GM18867 (cell line): ENCODE data around the gene FAM151B.
"Not testable (repeated sequence)": the region's sequence is repeated elsewhere in the genome, so short reads cannot be mapped to it uniquely, and the experiment has no call there.

ENCODE experiments used
- ATAC-seq: cut with Tn5 transposase; IDR thresholded peaks from one replicate; pipeline ENCODE4 v1.9.1; 2021; ENCODE audit warnings: mild to moderate bottlenecking, moderate library complexity; ENCODE audit not compliant: unreplicated experiment

FAM151B gene, protein sequence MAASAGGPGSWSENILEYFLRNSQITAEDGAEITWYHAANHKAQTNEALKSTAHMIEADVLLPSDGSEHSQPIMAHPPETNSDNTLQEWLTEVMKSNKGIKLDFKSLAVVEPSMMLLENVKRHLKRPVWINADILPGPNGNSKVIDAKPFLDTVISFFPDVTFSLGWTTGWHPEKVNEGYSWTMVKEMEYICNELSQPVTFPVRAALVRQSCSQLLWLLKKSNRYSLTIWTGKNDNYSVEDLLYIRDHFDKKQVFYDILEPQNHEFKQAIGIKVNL

GRCh38 chr5:80487829-80488721 lies at the start of gene FAM151B:
TSS of gene FAM151B (plus strand) at chr5:80488100. CDS start at chr5:80488124, 24 bp downstream.
- ATAC-seq: peak; percentile 96

- no peak for ATAC-seq
Observed at GRCh38 chr5:80438739-80439138, 49.2 kb upstream of the FAM151B start.

DNA sequence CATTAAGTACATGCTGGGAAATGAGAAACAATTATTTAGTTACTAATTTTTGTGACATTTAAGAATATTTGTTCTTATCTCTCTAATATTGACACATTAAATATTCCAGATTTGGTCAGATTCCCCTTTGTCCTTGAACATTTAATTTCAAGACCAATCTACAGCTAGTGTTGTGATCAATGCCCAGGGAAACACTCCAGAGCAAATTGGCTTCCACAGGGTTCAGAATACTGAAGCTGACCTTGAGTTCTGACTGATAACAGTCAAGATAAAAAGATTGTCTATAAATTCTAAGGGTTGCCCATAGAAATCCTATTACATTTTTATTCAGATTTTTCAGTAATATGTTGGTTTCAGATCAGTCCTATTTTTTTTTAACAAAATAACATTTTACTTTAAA lies 48.7 kb upstream of the FAM151B start:
- ATAC-seq: no peak

- ATAC-seq: no peak
Observed at GRCh38 chr5:80442742-80443141, 45.2 kb upstream of the FAM151B start.

GRCh38 chr5:80453366-80453765 lies 34.5 kb upstream of the FAM151B start:
- ATAC-seq: no peak

- ATAC-seq: no peak
Observed at GRCh38 chr5:80463269-80463668, 24.6 kb upstream of the FAM151B start.

- ATAC-seq: no peak
Observed at GRCh38 chr5:80466669-80467485, 21.0 kb upstream of the FAM151B start.

- ATAC-seq: no peak
Observed at GRCh38 chr5:80468131-80468530, 19.8 kb upstream of the FAM151B start.

DNA sequence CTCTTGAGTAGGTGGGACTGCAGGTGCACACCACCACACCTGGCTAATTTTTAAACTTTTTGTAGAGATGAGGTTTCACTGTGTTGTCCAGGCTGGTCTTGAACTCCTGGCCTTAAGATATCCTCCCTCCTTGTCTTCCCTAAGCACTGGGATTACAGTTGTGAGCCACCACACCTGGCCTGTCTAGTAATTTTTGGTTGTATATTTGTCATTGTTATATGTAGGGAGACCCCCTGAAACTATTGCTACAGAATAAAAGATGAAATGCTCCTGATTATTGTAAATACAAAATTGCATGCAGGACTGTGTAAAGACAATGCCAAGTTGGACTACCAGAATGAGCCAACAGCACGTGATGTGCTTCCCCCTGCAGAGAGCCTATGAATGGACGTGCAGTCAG lies 17.3 kb upstream of the FAM151B start:
- not testable (repeated sequence) for ATAC-seq

DNA sequence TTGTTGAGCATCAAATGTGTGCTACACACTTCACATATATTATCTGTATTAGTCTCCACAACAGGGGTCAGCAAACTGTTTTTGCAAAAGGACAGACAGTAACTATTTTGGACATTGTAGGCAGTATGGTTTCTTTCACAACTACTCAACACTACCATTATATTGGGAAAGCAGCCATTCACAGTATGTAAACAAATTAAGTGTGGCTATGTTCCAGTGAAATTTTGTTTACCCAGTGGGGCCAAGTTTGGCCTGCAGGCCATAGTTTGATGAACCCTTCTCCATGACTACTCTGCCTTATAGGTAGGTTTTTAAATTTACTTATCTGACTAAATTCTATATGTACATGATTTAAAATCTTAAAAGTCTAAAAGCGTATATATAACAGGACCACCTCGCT lies 13.0 kb upstream of the FAM151B start:
- no peak for ATAC-seq

GRCh38 chr5:80479713-80480112 lies 8.2 kb upstream of the FAM151B start:
- no peak for ATAC-seq

- ATAC-seq: no peak
Observed at GRCh38 chr5:80480354-80480753, 7.5 kb upstream of the FAM151B start.

DNA sequence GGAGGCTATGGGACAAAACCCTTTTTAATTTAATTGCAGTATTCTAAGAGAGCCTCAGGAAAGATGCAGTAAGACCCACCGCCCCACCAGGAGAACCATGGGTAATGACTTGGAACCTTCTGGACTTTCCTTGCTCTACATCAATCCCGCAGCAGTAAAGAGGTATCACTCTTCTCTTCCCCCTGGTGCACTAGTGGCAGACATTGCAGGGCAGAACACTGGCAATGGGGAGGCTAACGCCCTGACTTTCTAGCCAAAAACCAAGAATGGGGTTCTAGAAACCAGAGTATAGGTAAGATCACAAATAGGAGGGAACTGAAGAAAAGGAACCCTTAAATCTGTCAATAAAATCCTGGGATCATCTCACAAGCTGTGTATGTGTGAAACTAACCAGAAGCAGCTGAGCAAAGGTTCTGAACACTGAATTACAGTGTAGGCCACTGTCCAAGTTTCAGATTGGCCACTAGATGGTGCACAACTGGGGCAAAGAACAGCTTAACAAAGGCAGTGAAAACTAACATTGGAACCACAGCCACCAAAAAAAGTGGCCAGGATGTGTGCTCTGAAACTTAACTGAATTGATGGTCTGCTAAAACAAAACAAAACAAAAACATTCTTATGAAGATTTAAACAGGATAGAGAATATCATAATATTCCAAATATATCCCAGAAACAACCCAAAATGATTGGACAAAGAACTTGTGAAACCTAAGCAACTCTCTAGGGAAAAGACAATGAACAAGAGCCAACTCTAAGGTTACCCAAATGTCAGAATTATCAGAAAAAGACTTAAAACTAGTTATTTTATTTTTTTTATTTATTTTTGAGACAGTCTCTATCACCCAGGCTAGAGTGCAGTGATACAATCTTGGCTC lies 6.6 kb upstream of the FAM151B start:
- peak; percentile 82 for ATAC-seq

DNA sequence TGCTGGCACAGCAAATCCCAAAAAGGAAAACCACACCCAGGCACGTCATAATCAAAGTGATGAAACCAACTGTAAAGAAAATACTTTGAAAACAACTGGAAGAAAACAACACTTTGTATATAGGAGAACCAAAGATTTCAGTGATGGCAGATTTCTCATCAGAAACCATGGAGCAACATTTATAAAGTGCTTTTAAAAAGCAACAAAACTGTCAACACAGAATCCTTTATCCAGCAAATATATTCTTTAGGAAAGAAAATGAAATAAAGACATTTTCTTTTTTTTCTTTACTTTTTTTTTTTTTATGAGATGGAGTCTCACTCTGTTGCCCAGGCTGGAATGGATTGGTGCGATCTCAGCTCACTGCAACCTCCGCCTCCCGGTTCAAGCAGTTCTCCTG lies 5.3 kb upstream of the FAM151B start:
- no peak for ATAC-seq

DNA sequence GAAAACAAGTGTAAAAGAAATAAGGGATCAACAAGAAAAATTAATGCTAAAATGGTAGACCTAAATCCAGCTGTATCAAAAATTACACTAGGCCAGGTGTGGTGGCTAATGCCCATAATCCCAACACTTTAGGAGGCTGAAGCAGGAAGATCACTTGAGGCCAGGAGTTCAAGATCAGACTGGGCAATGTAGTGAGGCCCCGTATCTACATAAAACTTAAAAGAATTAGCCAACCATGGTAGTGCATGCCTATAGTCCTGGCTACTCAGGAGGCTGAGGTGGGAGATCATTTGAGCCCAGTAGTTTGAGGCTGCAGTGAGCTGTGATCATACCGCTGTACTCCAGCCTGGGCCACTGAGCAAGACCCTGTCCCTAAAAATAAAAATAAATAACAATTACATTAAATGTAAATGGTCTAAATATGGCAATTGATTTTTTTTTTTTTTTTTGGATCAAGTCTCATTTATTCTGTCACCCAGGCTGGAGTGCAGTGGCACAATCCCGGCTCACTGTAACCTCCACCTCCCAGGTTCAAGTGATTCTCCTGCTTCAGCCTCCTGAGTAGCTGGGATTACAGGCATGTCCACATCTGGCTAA lies 4.2 kb upstream of the FAM151B start:
- no peak for ATAC-seq

DNA sequence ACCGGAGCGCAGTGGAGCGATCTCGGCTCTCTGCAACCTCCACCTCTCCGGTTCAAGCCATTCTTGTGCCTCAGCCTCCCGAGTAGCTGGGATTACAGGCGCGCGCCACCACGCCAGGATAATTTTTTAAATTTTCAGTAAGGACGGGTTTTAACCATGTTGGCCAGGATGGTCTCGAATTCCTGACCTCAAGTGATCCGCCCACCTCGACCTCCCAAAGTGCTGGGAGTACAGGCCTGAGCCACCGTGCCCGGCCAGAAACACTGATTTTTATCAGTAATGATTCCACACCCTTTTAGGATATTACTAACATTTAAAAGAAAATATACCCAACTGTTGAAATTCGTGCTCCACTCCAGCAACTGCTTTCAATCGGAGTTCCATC lies 464 bp upstream of the FAM151B start:
- ATAC-seq: no peak

DNA sequence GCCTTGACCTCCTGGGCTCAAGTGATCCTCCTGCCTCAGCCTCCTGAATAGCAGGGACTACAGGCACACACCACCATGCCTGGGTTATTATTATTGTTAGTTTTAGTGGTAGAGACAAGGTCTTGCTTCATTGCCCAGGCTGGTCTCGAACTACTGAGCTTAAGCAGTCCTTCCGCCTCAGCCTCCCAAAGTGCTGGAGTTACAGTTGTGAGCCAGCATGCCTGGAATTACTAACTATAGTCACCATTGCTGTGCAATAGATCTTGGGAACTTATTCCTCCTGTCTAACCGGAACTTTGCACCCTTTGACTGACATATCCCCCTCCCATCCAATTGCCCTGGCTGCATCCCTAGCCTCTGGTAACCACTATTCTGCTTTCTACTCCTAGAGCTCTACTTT lies 3.4 kb downstream of the FAM151B start:
- ATAC-seq: no peak

DNA sequence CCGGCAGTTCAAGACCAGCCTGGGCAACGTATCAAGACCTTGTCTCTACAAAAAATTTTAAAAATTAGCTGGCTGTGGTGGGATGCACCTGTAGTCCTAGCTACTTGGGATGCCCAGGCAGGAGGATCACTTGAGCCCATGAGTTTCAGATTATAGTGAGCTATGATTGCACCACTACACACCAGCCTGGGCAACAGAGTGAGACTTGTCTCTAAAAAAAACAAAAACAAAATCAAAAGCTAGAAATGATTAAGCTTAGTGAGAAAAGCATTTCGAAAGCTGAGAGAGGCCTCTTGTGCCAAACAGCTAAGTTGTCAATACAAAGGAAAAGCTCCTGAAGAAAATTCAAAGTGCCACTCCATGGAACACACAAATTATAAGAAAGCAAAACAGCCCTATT lies 4.8 kb downstream of the FAM151B start:
- ATAC-seq: no peak

DNA sequence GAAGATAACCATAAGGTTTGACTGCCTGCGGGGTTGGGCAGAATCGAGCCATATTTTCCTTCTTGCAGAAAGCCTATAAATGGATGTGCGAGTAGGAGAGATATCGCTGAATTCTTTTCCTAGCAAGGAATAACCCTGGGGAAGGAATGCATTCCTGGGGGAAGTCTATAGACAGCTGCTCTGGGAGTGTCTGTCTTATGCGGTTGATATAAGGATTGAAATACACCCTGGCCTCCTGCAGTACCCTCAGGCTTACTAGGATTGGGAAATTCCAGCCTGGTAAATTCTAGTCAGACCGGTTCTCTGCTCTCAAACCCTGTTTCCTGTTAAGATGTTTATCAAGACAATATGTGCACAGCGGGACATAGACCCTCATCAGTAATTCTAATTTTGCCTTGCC lies 5.5 kb downstream of the FAM151B start:
- ATAC-seq: not testable (repeated sequence)

DNA sequence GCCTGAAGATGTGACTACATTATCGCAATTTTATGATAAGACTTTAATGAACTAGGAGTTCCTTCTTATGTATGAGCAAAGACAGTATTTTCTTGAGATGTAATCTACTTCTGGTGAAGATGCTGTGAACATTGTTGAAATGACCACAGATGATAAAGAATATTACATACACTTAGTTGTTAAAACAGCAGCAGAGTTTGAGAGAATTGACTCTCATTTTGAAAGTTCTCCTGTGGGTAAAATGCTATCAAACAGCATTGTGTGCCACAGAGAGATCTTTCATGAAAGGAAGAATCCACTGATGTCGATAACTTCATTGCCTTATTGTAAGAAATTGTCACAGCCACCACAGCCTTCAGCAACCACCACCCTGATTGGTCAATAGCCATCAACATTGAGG lies 8.0 kb downstream of the FAM151B start:
- ATAC-seq: no peak
